Esophagus muscularis mucosa (tissue), 4 donors: ENCODE results near the gene STT3B. TPM values are rescaled to one million over a fixed set of nuclear protein-coding genes. Genes with fewer than 3 reads are reported as not detected.

Experiments
- DNase-seq: peaks from one replicate; pipeline ENCODE4 v3.0.0-alpha.2; 2017; ENCODE audit errors: extremely low spot score
- H3K27ac ChIP-seq, 4 donors: fragments of 200-600 bp; sonication (generic); replicated peaks in 1 of 4; 1 replicate in 3 of 4; 2 replicates in 1 of 4; pipeline ENCODE4 v1.5.1; 2016 to 2019; ENCODE audit warnings: mild to moderate bottlenecking in 1 of 4
- H3K27me3 ChIP-seq, 4 donors: fragments of 200-600 bp; sonication (generic); one replicate each; pipeline versions ENCODE4 v1.5.1 to v1.6.0; 2016 to 2019
- H3K36me3 ChIP-seq, 4 donors: fragments of 200-600 bp; sonication (generic); one replicate each; pipeline ENCODE4 v1.5.1; 2016 to 2019
- H3K4me1 ChIP-seq, 4 donors: fragments of 200-600 bp; sonication (generic); one replicate each; pipeline ENCODE4 v1.5.1; 2016 to 2019
- H3K4me3 ChIP-seq, 4 donors: fragments of 200-600 bp; sonication (generic); 1 replicate in 2 of 4; 2 replicates in 2 of 4; pipeline ENCODE4 v1.5.1; 2016 to 2019; ENCODE audit warnings: mild to moderate bottlenecking in 4 of 4, moderate library complexity in 1 of 4
- H3K9me3 ChIP-seq, 4 donors: fragments of 200-600 bp; sonication (generic); 1 replicate in 3 of 4; 2 replicates in 1 of 4; pipeline ENCODE4 v1.5.1; 2016 to 2019
- CTCF ChIP-seq, 3 experiments: fragments of 200-600 bp in 2 of 3; fragments of 450-650 bp in 1 of 3; sonication (generic) in 2 of 3; IDR thresholded peaks; one replicate each; pipeline ENCODE4 v1.5.1; 2017 to 2019; ENCODE audit warnings: antibody characterized with exemption in 3 of 3, mild to moderate bottlenecking in 2 of 3, moderate library complexity in 1 of 3
- EP300 ChIP-seq: sonication (generic); formaldehyde crosslinking; IDR thresholded peaks from one replicate; pipeline ENCODE4 v1.6.1; 2017; ENCODE audit warnings: antibody characterized with exemption
- POLR2A ChIP-seq: fragments of 450-650 bp; IDR thresholded peaks from one replicate; pipeline ENCODE4 v1.6.1; 2017; ENCODE audit warnings: antibody characterized with exemption, moderate library complexity, mild to moderate bottlenecking, low read depth
- POLR2AphosphoS5 ChIP-seq, 2 donors: sonication (generic); formaldehyde crosslinking; IDR thresholded peaks; one replicate each; pipeline ENCODE4 v1.6.1; 2017; ENCODE audit warnings: antibody characterized with exemption in 2 of 2
- WGBS: methylation state at CpG from one replicate; pipeline ENCODE4 v1.1.5; 2018; 5-methylcytosine and 5-hydroxymethylcytosine counted together
- intact Hi-C: fragments of 100-400 bp; cut with DNase I; formaldehyde crosslinking; loops from one replicate; pipeline ENCODE4 v1.15.1; 2023
- total RNA-seq, 4 donors: library from RNA; depleted of rRNA; stranded (reverse); fragments of >200 nt; gene quantifications; one replicate each; pipeline versions ENCODE4 v1.1.0 to v1.2.1, GENCODE V29; 2016

Gene STT3B
- total RNA-seq, 4 donors from 2014 or later = 58.8 to 74.3 (median 69.3) TPM

DNA sequence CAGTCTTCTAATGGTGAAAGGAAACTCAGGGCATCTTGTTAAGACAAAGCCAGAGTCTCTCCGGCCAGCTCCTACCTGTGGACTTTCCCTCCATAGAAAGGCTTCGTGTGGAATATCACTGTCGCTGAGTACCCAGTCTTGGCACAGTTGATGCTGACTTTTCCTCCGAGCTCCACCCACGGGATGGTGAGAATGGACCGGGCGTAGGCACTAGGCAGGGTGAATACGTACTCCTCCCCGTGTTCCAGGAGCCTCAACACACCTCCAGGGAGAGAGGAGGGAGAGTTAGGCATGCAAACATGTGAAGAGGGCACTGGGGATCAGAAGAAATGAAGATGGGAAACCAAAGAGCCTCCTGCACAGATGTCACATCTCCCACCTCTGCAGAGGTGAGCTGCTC is 138.0 kb downstream of the STT3B start:
- TF ChIP-seq POLR2AphosphoS5 (IDR thresholded peaks at IDR 0.05) (no peak), CTCF (IDR thresholded peaks at IDR 0.05) (no peak), EP300 (no peak), POLR2A (no peak)
- peaks cover 0 to 4% (median 0%) of the 10 kb centered on the region in 4 donors for H3K4me1 ChIP-seq
- no peaks in the 10 kb centered on the region for H3K27me3 ChIP-seq
- H3K9me3 ChIP-seq = no peaks in the 10 kb centered on the region
- DNase-seq = no peak
- no peak overlapping the region for H3K27ac ChIP-seq
- intact Hi-C loops = no loop called here
- H3K4me3 ChIP-seq = no peak overlapping the region
- WGBS = 85% methylated on average over 9 of the region's 9 CpGs
- no peaks in the 10 kb centered on the region for H3K36me3 ChIP-seq

DNA sequence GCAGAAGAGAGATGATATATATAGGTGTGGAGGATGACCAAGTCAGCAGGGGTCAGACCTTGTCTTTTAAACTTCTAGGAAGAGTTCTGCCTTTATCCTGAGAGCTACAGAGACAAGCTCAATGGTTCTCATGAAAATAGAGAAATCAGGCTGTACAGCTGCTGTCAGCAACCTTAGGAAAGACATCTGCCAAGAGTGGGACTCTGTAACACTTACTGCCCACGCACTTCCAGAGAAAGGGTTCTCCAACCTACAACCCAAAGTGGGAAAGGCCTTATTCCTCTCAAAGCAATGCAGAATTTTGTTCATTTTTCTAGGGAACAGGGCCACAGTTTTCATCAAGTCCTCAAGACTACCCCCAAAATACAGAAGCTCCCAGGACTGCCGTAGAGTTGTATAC is 138.7 kb downstream of the STT3B start:
- no peak overlapping the region for H3K27ac ChIP-seq
- no peaks in the 10 kb centered on the region for H3K36me3 ChIP-seq
- intact Hi-C loops = no loop called here
- H3K9me3 ChIP-seq = no peaks in the 10 kb centered on the region
- WGBS = 87% methylated on average over 2 of the region's 2 CpGs
- no peak overlapping the region for H3K4me3 ChIP-seq
- no peaks in the 10 kb centered on the region for H3K27me3 ChIP-seq
- TF ChIP-seq POLR2AphosphoS5 (IDR thresholded peaks at IDR 0.05) = no peak
- no peak for TF ChIP-seq POLR2A
- no peak for TF ChIP-seq EP300
- TF ChIP-seq CTCF (IDR thresholded peaks at IDR 0.05) = no peak
- H3K4me1 ChIP-seq = peaks cover 0 to 4% (median 0%) of the 10 kb centered on the region in 4 donors
- DNase-seq = no peak

GRCh38 chr3:31671976-31672375 is 139.3 kb downstream of the STT3B start:
- DNase-seq = no peak
- Histone ChIP-seq H3K4me1 (peaks cover 0 to 4% (median 0%) of the 10 kb centered on the region in 4 donors), H3K27ac (no peak overlapping the region), H3K4me3 (no peak overlapping the region), H3K9me3 (no peaks in the 10 kb centered on the region), H3K36me3 (no peaks in the 10 kb centered on the region), H3K27me3 (no peaks in the 10 kb centered on the region)
- intact Hi-C loops = no loop called here
- 54% methylated on average over 6 of the region's 6 CpGs for WGBS
- no peak for TF ChIP-seq POLR2AphosphoS5 (IDR thresholded peaks at IDR 0.05)
- no peak for TF ChIP-seq EP300
- no peak for TF ChIP-seq POLR2A
- no peak for TF ChIP-seq CTCF (IDR thresholded peaks at IDR 0.05)

- TF ChIP-seq CTCF (IDR thresholded peaks at IDR 0.05) (no peak), POLR2A (no peak), EP300 (no peak), POLR2AphosphoS5 (IDR thresholded peaks at IDR 0.05) (no peak)
- H3K4me1 ChIP-seq = peaks cover 0 to 4% (median 0%) of the 10 kb centered on the region in 4 donors
- H3K4me3 ChIP-seq = no peak overlapping the region
- intact Hi-C loops = no loop called here
- peak; percentile 86 for DNase-seq
- no peaks in the 10 kb centered on the region for H3K36me3 ChIP-seq
- H3K27me3 ChIP-seq = no peaks in the 10 kb centered on the region
- no peaks in the 10 kb centered on the region for H3K9me3 ChIP-seq
- WGBS = 88% methylated on average over 1 of the region's 1 CpG
- no peak overlapping the region for H3K27ac ChIP-seq
These were observed 141.2 kb downstream of the STT3B start for GRCh38 chr3:31673950-31674349.

- no peak for TF ChIP-seq EP300
- no peak for TF ChIP-seq POLR2A
- TF ChIP-seq CTCF (IDR thresholded peaks at IDR 0.05) = no peak
- intact Hi-C loops = no loop called here
- H3K9me3 ChIP-seq = no peaks in the 10 kb centered on the region
- no peaks in the 10 kb centered on the region for H3K36me3 ChIP-seq
- peaks cover 0 to 4% (median 0%) of the 10 kb centered on the region in 4 donors for H3K4me1 ChIP-seq
- H3K27me3 ChIP-seq = no peaks in the 10 kb centered on the region
- no peak for DNase-seq
- no peak overlapping the region for H3K27ac ChIP-seq
- 91% methylated on average over 8 of the region's 8 CpGs for WGBS
- no peak overlapping the region for H3K4me3 ChIP-seq
These were observed 143.8 kb downstream of the STT3B start for GRCh38 chr3:31676556-31676955.
